ENCODE results near the gene APOB. TPM values are rescaled to one million over a fixed set of nuclear protein-coding genes. Genes with fewer than 3 reads are reported as not detected.

The APOB gene
- total and polyA plus RNA-seq, 2 of the 13 experiments (the other 11 are each of a cell fraction or from before 2014, with no cell fraction given), result 1,569 to 2,515 TPM

- no peak for TF ChIP-seq ZBTB46 (CRISPR knock-in tag; IDR thresholded peaks at IDR 0.05; ENCODE audit: borderline replicate concordance)
- peak; percentile 94 for TF ChIP-seq ATF3 (CRISPR knock-in tag; IDR thresholded peaks at IDR 0.05)
- TF ChIP-seq LRRFIP1 (CRISPR knock-in tag; conservative IDR thresholded peaks at IDR 0.05), result no peak
- TF ChIP-seq YEATS2 (CRISPR knock-in tag; IDR thresholded peaks at IDR 0.05; ENCODE audit: borderline replicate concordance), result peak; percentile 42; the same call in 1 of the 2 replicates
- no peak for TF ChIP-seq PHF21A (CRISPR knock-in tag; IDR thresholded peaks at IDR 0.05)
- no peak for TF ChIP-seq ZZZ3 (CRISPR knock-in tag; IDR thresholded peaks at IDR 0.05; ENCODE audit: borderline replicate concordance)
- TF ChIP-seq PTBP1 (IDR thresholded peaks at IDR 0.05; ENCODE audit: low read depth, low read length, poor library complexity, severe bottlenecking), result no peak
- TF ChIP-seq MNT (IDR thresholded peaks at IDR 0.05), result no peak
- TF ChIP-seq NR1H2 (CRISPR knock-in tag; IDR thresholded peaks at IDR 0.05; ENCODE audit: borderline replicate concordance, low read depth), result no peak
- TF ChIP-seq EED (CRISPR knock-in tag; IDR thresholded peaks at IDR 0.05), result no peak
- TF ChIP-seq PAF1 (CRISPR knock-in tag; IDR thresholded peaks at IDR 0.05), result no peak
- TF ChIP-seq SIN3B (IDR thresholded peaks at IDR 0.05; ENCODE audit: low read length), result no peak
- no peak for TF ChIP-seq ZNF446 (CRISPR knock-in tag; IDR thresholded peaks at IDR 0.05)
- no peak for TF ChIP-seq ZNF713 (CRISPR knock-in tag; IDR thresholded peaks at IDR 0.05)
- TF ChIP-seq REL (CRISPR knock-in tag; conservative IDR thresholded peaks at IDR 0.05), result no peak
- TF ChIP-seq CHD4 (IDR thresholded peaks at IDR 0.05; ENCODE audit: borderline replicate concordance, low read length), result peak; percentile 64; the same call in 1 of the 2 replicates
- no peak for TF ChIP-seq ZBTB20 (CRISPR knock-in tag; IDR thresholded peaks at IDR 0.05; ENCODE audit: borderline replicate concordance, low read depth)
- no peak for TF ChIP-seq ZKSCAN8 (CRISPR knock-in tag; IDR thresholded peaks at IDR 0.05; ENCODE audit: borderline replicate concordance)
- no peak for TF ChIP-seq MAF1 (CRISPR knock-in tag; IDR thresholded peaks at IDR 0.05; ENCODE audit: borderline replicate concordance)
- no peak for TF ChIP-seq ZNF772 (CRISPR knock-in tag; IDR thresholded peaks at IDR 0.05)
- TF ChIP-seq REPIN1 (CRISPR knock-in tag; IDR thresholded peaks at IDR 0.05; ENCODE audit: borderline replicate concordance, low read depth), result no peak
- no peak for TF ChIP-seq CTCF (CRISPR knock-in tag; IDR thresholded peaks at IDR 0.05)
- no peak for TF ChIP-seq E2F5 (CRISPR knock-in tag; conservative IDR thresholded peaks at IDR 0.05)
These were observed 8.2 kb upstream of the APOB start (continued) for GRCh38 chr2:21052044-21052443.

Data from HepG2 (cell line).